DOHH2 (cell line): ENCODE measurements around the gene DNAH10.

Experiments
- CTCF ChIP-seq: fragments of 200-600 bp; sonication (generic); IDR thresholded peaks from one replicate; pipeline ENCODE4 v1.5.1; 2014; ENCODE audit warnings: antibody characterized with exemption, mild to moderate bottlenecking, low read depth, low read length; ENCODE audit not compliant: poor library complexity, severe bottlenecking
- EZH2phosphoT487 ChIP-seq: fragments of 200-600 bp; sonication (generic); IDR thresholded peaks from 2 replicates; pipeline ENCODE4 v1.6.1; 2017; ENCODE audit warnings: borderline replicate concordance, mild to moderate bottlenecking, antibody characterized with exemption, low read length, moderate library complexity, mixed read lengths

GRCh38 chr12:123962513-123962912, 200.4 kb downstream of the DNAH10 start:
- TF ChIP-seq CTCF (no peak), EZH2phosphoT487 (no peak)
